ENCODE results near the gene CFAP58. TPM values are rescaled to one million over a fixed set of nuclear protein-coding genes. Genes with fewer than 3 reads are reported as not detected.

Gene CFAP58
- total RNA-seq, 3 donors from 2014 or later, result 0.14 to 0.44 (median 0.17) TPM

DNA sequence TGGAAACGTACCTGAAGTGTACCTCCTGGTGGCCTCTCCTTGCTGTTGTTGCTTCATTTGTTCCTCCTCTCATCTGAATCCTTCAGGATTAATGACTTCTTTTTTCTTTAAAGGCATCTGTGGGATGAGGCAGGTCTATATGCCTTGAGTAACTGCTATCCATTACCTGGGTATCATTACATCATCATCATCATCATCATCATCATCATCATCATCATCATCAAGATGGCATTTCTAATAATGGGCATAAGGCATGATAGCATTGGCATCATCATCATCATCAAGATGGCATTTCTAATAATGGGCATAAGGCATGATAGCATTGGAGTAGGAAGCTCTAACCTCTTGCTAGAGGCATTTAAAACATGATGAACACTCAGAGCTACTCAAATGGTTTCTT, 59.9 kb downstream of the CFAP58 start:
- Histone ChIP-seq H3K4me1 (ENCODE audit: low read depth) (no peaks in the 10 kb centered on the region), H3K4me3 (no peak overlapping the region), H3K36me3 (ENCODE audit: low read depth) (no peaks in the 10 kb centered on the region), H3K9me3 (no peaks in the 10 kb centered on the region)
- DNase-seq, result no peak
- intact Hi-C loops (cut with DNase I, micrococcal nuclease), result no loop called here
- ATAC-seq, result no peak
- TF ChIP-seq CTCF (IDR thresholded peaks at IDR 0.05), result no peak

GRCh38 chr10:104415526-104416165, 62.0 kb downstream of the CFAP58 start:
- ATAC-seq (no peak), DNase-seq (no peak)
- intact Hi-C loops (cut with DNase I, micrococcal nuclease), result no loop called here
- Histone ChIP-seq H3K36me3 (ENCODE audit: low read depth) (no peaks in the 10 kb centered on the region), H3K9me3 (no peaks in the 10 kb centered on the region), H3K4me1 (ENCODE audit: low read depth) (no peaks in the 10 kb centered on the region), H3K4me3 (no peak overlapping the region)
- TF ChIP-seq CTCF (IDR thresholded peaks at IDR 0.05), result no peak

DNA sequence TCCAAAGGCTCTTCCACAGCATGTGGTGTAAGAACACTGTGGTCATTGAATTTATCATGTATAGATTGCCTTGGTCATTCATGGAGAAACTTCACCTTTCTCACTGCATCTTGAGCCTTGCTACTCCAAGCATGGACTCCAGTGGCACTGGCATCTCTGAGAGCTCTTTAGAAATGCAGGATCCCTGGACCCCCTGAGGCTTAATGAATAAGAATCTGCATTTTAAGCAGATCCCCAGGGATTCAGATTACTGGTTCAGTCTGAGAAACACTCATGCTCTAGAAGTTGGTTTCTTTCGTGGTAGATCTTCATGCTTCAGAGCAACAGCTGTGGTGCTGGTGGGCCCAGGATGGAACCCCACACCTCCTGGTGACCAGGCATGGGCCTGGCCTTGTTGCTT, 63.2 kb downstream of the CFAP58 start:
- intact Hi-C loops (cut with DNase I, micrococcal nuclease), result no loop called here
- no peaks in the 10 kb centered on the region for H3K9me3 ChIP-seq
- no peak overlapping the region for H3K4me3 ChIP-seq
- no peak for ATAC-seq
- TF ChIP-seq CTCF (IDR thresholded peaks at IDR 0.05), result no peak
- no peaks in the 10 kb centered on the region for H3K36me3 ChIP-seq (ENCODE audit: low read depth)
- no peaks in the 10 kb centered on the region for H3K4me1 ChIP-seq (ENCODE audit: low read depth)
- DNase-seq, result no peak

DNA sequence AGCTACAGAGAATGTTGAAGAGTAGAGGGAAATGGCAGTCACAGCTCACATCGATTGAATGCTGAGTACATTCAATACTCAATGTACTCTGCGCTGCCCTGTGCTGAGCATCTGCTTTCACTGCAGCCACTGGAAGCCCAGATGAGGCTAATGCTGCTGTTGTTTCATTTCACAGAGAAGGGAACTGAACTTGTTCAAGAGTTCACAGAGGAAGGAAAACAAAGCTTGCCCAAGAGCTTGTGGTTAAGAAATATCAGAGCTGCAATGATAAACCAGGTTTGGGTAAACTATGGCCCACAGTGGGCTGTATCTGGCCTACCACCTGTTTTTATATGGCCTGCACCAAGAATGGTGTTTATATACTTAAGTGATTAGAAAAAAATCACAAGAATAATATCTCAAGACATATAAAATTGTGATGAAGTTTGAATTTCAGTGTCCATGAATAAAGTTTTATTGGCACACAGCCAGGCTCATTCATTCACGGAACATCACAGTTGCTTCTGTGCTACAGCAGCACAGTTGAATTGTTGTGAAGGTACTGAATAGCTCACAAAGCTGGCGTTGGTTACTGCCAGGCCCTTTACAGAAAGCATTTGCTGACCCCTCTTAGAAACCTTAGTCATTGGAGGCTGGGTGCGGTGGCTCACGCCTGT, 64.1 kb downstream of the CFAP58 start:
- Histone ChIP-seq H3K36me3 (ENCODE audit: low read depth) (no peaks in the 10 kb centered on the region), H3K4me1 (ENCODE audit: low read depth) (no peaks in the 10 kb centered on the region), H3K9me3 (no peaks in the 10 kb centered on the region), H3K4me3 (no peak overlapping the region)
- no peak for TF ChIP-seq CTCF (IDR thresholded peaks at IDR 0.05)
- intact Hi-C loops (cut with DNase I, micrococcal nuclease), result no loop called here
- DNase-seq (no peak), ATAC-seq (no peak)

GRCh38 chr10:104424719-104425118, 71.1 kb downstream of the CFAP58 start:
- DNase-seq (no peak), ATAC-seq (no peak)
- H3K4me1 ChIP-seq (ENCODE audit: low read depth), result no peaks in the 10 kb centered on the region
- H3K9me3 ChIP-seq, result no peaks in the 10 kb centered on the region
- no peak for TF ChIP-seq CTCF (IDR thresholded peaks at IDR 0.05)
- no peak overlapping the region for H3K4me3 ChIP-seq
- intact Hi-C loops (cut with DNase I, micrococcal nuclease), result no loop called here
- no peaks in the 10 kb centered on the region for H3K36me3 ChIP-seq (ENCODE audit: low read depth)
